ENCODE measurements around the gene ANKRD35. TPM values are rescaled to one million over a fixed set of nuclear protein-coding genes. Genes with fewer than 3 reads are reported as not detected.
"Not testable (repeated sequence)": the region's sequence is repeated elsewhere in the genome, so short reads cannot be mapped to it uniquely, and the experiment has no call there.

The ANKRD35 gene
- total RNA-seq, 1 donor from 2014 or later, result not detected

GRCh38 chr1:145828367-145829026 is 57.2 kb downstream of the ANKRD35 start:
- Mint-ChIP-seq H3K4me3 (ENCODE audit: unreplicated experiment) (no peak overlapping the region), H3K36me3 (ENCODE audit: unreplicated experiment) (peaks cover 51% of the 10 kb centered on the region), H3K27me3 (ENCODE audit: unreplicated experiment) (no peaks in the 10 kb centered on the region), H3K27ac (ENCODE audit: unreplicated experiment) (no peak overlapping the region), H3K4me1 (ENCODE audit: unreplicated experiment) (peaks cover 18% of the 10 kb centered on the region), H3K9me3 (ENCODE audit: unreplicated experiment) (no peaks in the 10 kb centered on the region)
- DNase-seq (ENCODE audit: extremely low spot score, unreplicated experiment), result no peak
- no peak for TF ChIP-seq CTCF (IDR thresholded peaks at IDR 0.05)

- H3K36me3 Mint-ChIP-seq (ENCODE audit: unreplicated experiment), result peaks cover 51% of the 10 kb centered on the region
- H3K4me1 Mint-ChIP-seq (ENCODE audit: unreplicated experiment), result peaks cover 18% of the 10 kb centered on the region
- no peaks in the 10 kb centered on the region for H3K9me3 Mint-ChIP-seq (ENCODE audit: unreplicated experiment)
- TF ChIP-seq CTCF (IDR thresholded peaks at IDR 0.05), result no peak
- DNase-seq (ENCODE audit: extremely low spot score, unreplicated experiment), result no peak
- no peak overlapping the region for H3K4me3 Mint-ChIP-seq (ENCODE audit: unreplicated experiment)
- no peaks in the 10 kb centered on the region for H3K27me3 Mint-ChIP-seq (ENCODE audit: unreplicated experiment)
- H3K27ac Mint-ChIP-seq (ENCODE audit: unreplicated experiment), result no peak overlapping the region
Observed at GRCh38 chr1:145827966-145828365, 57.7 kb downstream of the ANKRD35 start.

DNA sequence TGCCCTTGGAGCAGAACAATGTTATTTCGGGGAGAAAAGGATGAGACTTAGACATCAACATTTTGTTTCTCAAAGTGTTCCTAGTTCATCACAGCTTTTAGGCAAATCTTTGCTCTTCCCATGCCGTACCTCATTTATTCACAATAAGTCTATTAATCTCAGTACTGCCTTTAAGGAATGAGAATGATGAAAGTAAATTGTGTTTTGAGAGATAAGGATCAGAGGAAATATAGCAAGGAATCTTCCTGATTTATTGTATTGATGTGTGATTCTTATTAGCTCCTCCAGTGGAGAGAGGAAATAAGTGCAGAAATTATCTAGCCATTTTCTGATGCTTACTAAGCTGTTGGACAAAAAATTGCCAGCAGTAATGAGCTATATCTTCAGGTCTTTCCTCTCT is 59.6 kb downstream of the ANKRD35 start:
- no peaks in the 10 kb centered on the region for H3K9me3 Mint-ChIP-seq (ENCODE audit: unreplicated experiment)
- peaks cover 39% of the 10 kb centered on the region for H3K36me3 Mint-ChIP-seq (ENCODE audit: unreplicated experiment)
- no peaks in the 10 kb centered on the region for H3K27me3 Mint-ChIP-seq (ENCODE audit: unreplicated experiment)
- peak overlapping the region; percentile 19 for H3K27ac Mint-ChIP-seq (ENCODE audit: unreplicated experiment)
- no peak for TF ChIP-seq CTCF (IDR thresholded peaks at IDR 0.05)
- no peak for DNase-seq (ENCODE audit: extremely low spot score, unreplicated experiment)
- H3K4me3 Mint-ChIP-seq (ENCODE audit: unreplicated experiment), result peak overlapping the region; percentile 47
- peaks cover 21% of the 10 kb centered on the region for H3K4me1 Mint-ChIP-seq (ENCODE audit: unreplicated experiment)

GRCh38 chr1:145824499-145824842 is 61.2 kb downstream of the ANKRD35 start:
- Mint-ChIP-seq H3K4me1 (ENCODE audit: unreplicated experiment) (peaks cover 21% of the 10 kb centered on the region), H3K36me3 (ENCODE audit: unreplicated experiment) (peaks cover 32% of the 10 kb centered on the region), H3K27me3 (ENCODE audit: unreplicated experiment) (no peaks in the 10 kb centered on the region), H3K9me3 (ENCODE audit: unreplicated experiment) (no peaks in the 10 kb centered on the region), H3K27ac (ENCODE audit: unreplicated experiment) (peak overlapping the region; percentile 99), H3K4me3 (ENCODE audit: unreplicated experiment) (peak overlapping the region; percentile 96)
- TF ChIP-seq CTCF (IDR thresholded peaks at IDR 0.05), result no peak
- DNase-seq (ENCODE audit: extremely low spot score, unreplicated experiment), result no peak

GRCh38 chr1:145823565-145824498 is 61.8 kb downstream of the ANKRD35 start, which contains the start of the genes POLR3C and RNF115:
POLR3C (plus strand) TSS chr1:145824200; CDS start chr1:145825777, 1,577 bp downstream.
RNF115 (minus strand) TSS chr1:145824095; CDS start chr1:145823873, 222 bp downstream.
- Mint-ChIP-seq H3K4me3 (ENCODE audit: unreplicated experiment) (peak within 1 kb of the TSS; percentile 96), H3K9me3 (ENCODE audit: unreplicated experiment) (no peaks in the 10 kb centered on the region), H3K27ac (ENCODE audit: unreplicated experiment) (peak within 1 kb of the TSS; percentile 99), H3K36me3 (ENCODE audit: unreplicated experiment) (peaks cover 27% of the 10 kb centered on the region), H3K27me3 (ENCODE audit: unreplicated experiment) (no peaks in the 10 kb centered on the region), H3K4me1 (ENCODE audit: unreplicated experiment) (peaks cover 21% of the 10 kb centered on the region)
- TF ChIP-seq CTCF (IDR thresholded peaks at IDR 0.05), result no peak
- peak; percentile 95 for DNase-seq (ENCODE audit: extremely low spot score, unreplicated experiment)

DNA sequence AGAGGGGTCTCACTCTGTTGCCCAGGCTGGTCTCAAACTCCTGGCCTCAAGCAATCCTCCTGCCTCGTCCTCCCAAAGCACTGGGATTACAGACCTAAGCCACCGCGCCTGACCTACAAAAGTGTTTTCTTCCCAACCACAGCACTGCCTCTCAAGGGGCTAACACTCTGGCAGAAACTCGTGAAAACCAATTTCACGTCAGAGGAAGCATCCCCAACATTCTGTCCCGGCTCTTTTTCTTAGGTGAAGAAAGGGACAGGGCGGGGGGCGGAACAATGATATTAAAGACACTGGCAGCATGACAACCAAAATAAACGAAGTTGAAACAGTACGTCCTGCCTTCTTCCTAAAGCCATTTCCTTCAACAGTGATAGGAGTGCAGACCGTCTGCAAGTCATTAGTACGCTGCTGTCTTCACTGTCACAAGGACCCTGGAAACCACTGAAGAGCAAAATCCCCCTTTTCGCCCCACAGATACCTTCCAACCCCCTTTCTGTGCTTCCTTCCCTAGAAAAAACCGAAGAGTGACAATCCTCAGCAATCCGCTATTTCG is 62.8 kb downstream of the ANKRD35 start:
- Mint-ChIP-seq H3K36me3 (ENCODE audit: unreplicated experiment) (peaks cover 19% of the 10 kb centered on the region), H3K4me1 (ENCODE audit: unreplicated experiment) (peaks cover 21% of the 10 kb centered on the region), H3K4me3 (ENCODE audit: unreplicated experiment) (peak overlapping the region; percentile 44)
- not testable (repeated sequence) for H3K9me3 Mint-ChIP-seq (ENCODE audit: unreplicated experiment); H3K27me3 Mint-ChIP-seq (ENCODE audit: unreplicated experiment); DNase-seq (ENCODE audit: extremely low spot score, unreplicated experiment); H3K27ac Mint-ChIP-seq (ENCODE audit: unreplicated experiment)

DNA sequence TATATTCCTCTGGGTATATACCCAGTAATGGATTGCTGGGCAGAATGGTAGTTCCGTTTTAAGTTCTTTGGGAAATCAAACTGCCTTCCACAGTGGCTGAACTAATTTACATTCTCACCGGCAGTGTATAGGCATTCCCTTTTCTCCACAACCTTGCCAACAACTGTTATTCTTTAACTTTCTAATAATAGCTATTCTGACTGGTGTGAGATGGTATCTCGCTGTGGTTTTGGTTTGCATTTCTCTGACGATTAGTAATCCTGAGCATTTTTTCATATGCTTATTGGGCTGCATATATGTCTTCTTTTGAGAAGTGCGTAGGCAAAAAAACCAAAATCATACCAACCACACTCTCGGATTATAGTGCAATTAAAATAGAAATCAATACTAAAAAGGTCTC is 67.6 kb downstream of the ANKRD35 start:
- not testable (repeated sequence) for H3K4me1 Mint-ChIP-seq (ENCODE audit: unreplicated experiment); H3K27me3 Mint-ChIP-seq (ENCODE audit: unreplicated experiment); H3K36me3 Mint-ChIP-seq (ENCODE audit: unreplicated experiment); H3K9me3 Mint-ChIP-seq (ENCODE audit: unreplicated experiment); DNase-seq (ENCODE audit: extremely low spot score, unreplicated experiment); H3K4me3 Mint-ChIP-seq (ENCODE audit: unreplicated experiment)
- peak overlapping the region; percentile 44 for H3K27ac Mint-ChIP-seq (ENCODE audit: unreplicated experiment)

Measured in osteocyte (in vitro differentiated cells).